Measurements from ENCODE around the gene C11orf16. TPM values are rescaled to one million over a fixed set of nuclear protein-coding genes. Genes with fewer than 3 reads are reported as not detected.
A peak's percentile ranks its signal among the peaks of the same experiment; 100 is the strongest.

Gene C11orf16
- total and polyA plus RNA-seq, 2 of the 8 experiments (the other 6 are each of a cell fraction or from before 2014, with no cell fraction given), result 0.08 TPM; not detected in 1

GRCh38 chr11:8917157-8917825 is 15.5 kb downstream of the C11orf16 start:
- Histone ChIP-seq H2AFZ (ENCODE audit: low read length) (no peak overlapping the region), H3K36me3 (ENCODE audit: control insufficient read depth in 2 of 4, insufficient read depth in 4 of 4, low read length in 3 of 4) (peaks cover 14 to 56% (median 42%) of the 10 kb centered on the region in 4 experiments; a peak in 7 of 8 replicates), H3K56ac (replicated peaks; ENCODE audit: insufficient read length, low read depth, low read length) (no peak overlapping the region), H4K8ac (ENCODE audit: extremely low read depth, insufficient read depth, low read length) (no peak overlapping the region), H3K27ac (ENCODE audit: low read depth, low read length) (no peak overlapping the region), H3K4ac (replicated peaks; ENCODE audit: insufficient read length, low read depth, low read length) (no peak overlapping the region), H3K79me2 (ENCODE audit: control insufficient read depth in 1 of 2, insufficient read depth in 2 of 2, low read length in 2 of 2) (peaks cover 0 to 3% of the 10 kb centered on the region in 2 experiments; a peak in 1 of 4 replicates), H2BK120ac (replicated peaks; ENCODE audit: low read depth, low read length) (no peak overlapping the region), H3K9me3 (ENCODE audit: insufficient read depth in 2 of 2, low read depth in 1 of 2, low read length in 1 of 2) (no peaks in the 10 kb centered on the region), H3K4me1 (replicated peaks in 1 of 4; ENCODE audit: control insufficient read depth in 3 of 4, insufficient read depth in 4 of 4, low read length in 3 of 4) (peaks cover 0 to 7% (median 4%) of the 10 kb centered on the region in 4 experiments; a peak in 5 of 7 replicates), H3K27me3 (replicated peaks in 1 of 4; ENCODE audit: control insufficient read depth in 3 of 4, extremely low read depth in 1 of 4, insufficient read depth in 3 of 4, low read length in 3 of 4) (no peaks in the 10 kb centered on the region), H3K4me2 (ENCODE audit: insufficient read depth in 1 of 2, low read depth in 2 of 2, low read length in 2 of 2) (peak overlapping the region in 1 of 2 experiments; percentile 24; a peak in 1 of 4 replicates), H3K23me2 (ENCODE audit: low read depth, low read length) (0 out of 2 replicates have a peak, but pooled peaks cover 1% of the 10 kb centered on the region), H4K20me1 (replicated peaks in 1 of 2; ENCODE audit: control insufficient read depth in 1 of 2, insufficient read depth in 2 of 2, low read length in 2 of 2) (peaks cover 0 to 1% of the 10 kb centered on the region in 2 experiments), H2BK15ac (ENCODE audit: low read length) (no peak overlapping the region), H3K14ac (ENCODE audit: insufficient read length) (no peak overlapping the region), H2BK5ac (ENCODE audit: low read depth, low read length) (no peak overlapping the region), H4K5ac (ENCODE audit: insufficient read length, low read depth, low read length) (no peak overlapping the region), H3K4me3 (ENCODE audit: extremely low read depth in 1 of 4, insufficient read depth in 2 of 4, low read depth in 3 of 4, low read length in 4 of 4) (peak overlapping the region in 1 of 4 experiments; percentile 28; a peak in 1 of 8 replicates), H2BK12ac (ENCODE audit: low read depth, low read length) (no peak overlapping the region), H3K18ac (ENCODE audit: extremely low read depth, low read length) (no peak overlapping the region), H3K79me1 (ENCODE audit: low read depth, low read length) (no peaks in the 10 kb centered on the region), H3K9ac (replicated peaks in 1 of 4; ENCODE audit: extremely low read depth in 1 of 4, low read depth in 3 of 4, low read length in 3 of 4) (peak overlapping the region in 1 of 4 experiments; percentile 49; a peak in 2 of 7 replicates), H3K23ac (ENCODE audit: insufficient read length) (no peak overlapping the region), H4K91ac (replicated peaks; ENCODE audit: insufficient read length, low read length) (no peak overlapping the region), H2BK20ac (ENCODE audit: low read length) (no peak overlapping the region), H2AK5ac (ENCODE audit: low read depth, low read length) (no peak overlapping the region)
- 68% methylated on average over 5 of the region's 5 CpGs; no CpG with 5 or more reads in 1 of the 2 experiments for WGBS, 2 experiments (ENCODE audit: extremely low coverage in 1 of 2, insufficient coverage in 1 of 2, insufficient read length in 1 of 2, insufficient replicate concordance in 2 of 2, low coverage in 1 of 2, low lambda C conversion rate in 2 of 2, missing lambda C conversion rate in 1 of 2)
- FAIRE-seq (no peak), DNase-seq (ENCODE audit: low read depth in 1 of 2, low spot score in 2 of 2) (no peak)
- ChIA-PET POLR2A (ENCODE audit: partially characterized antibody) (interaction anchor here (1.0 to 1.5 kb wide), 4 partner anchors 8 to 47 kb away, joined by 3 to 5 read pairs (median 4); partner anchors contain the start of gene TMEM9B), CTCF (ENCODE audit: partially characterized antibody) (interaction anchor here (1.0 to 1.7 kb wide), 6 partner anchors 41 to 220 kb away, joined by 3 to 14 read pairs (median 4); partner anchors contain the start of gene TMEM9B)
- no peak for TF ChIP-seq SRF (IDR thresholded peaks at IDR 0.05; ENCODE audit: low read depth, low read length)
- peak; percentile 97 for TF ChIP-seq TEAD4 (IDR thresholded peaks at IDR 0.05; ENCODE audit: low read depth, low read length)
- TF ChIP-seq HDAC6 (IDR thresholded peaks at IDR 0.05; ENCODE audit: low read depth, low read length), result no peak
- no peak for TF ChIP-seq E2F6 (IDR thresholded peaks at IDR 0.05)
- no peak for TF ChIP-seq SP4 (IDR thresholded peaks at IDR 0.05; ENCODE audit: low read length)
- TF ChIP-seq MAX (IDR thresholded peaks at IDR 0.05), result no peak
- TF ChIP-seq KDM4A (IDR thresholded peaks at IDR 0.05; ENCODE audit: low read depth, low read length, severe bottlenecking), result no peak
- TF ChIP-seq TBP (IDR thresholded peaks at IDR 0.05; ENCODE audit: low read depth, low read length), result no peak
- TF ChIP-seq ATF3 (IDR thresholded peaks at IDR 0.05; ENCODE audit: insufficient read depth, low read depth, low read length), result no peak
- TF ChIP-seq CBX8 (IDR thresholded peaks at IDR 0.05; ENCODE audit: borderline replicate concordance, low read depth, low read length), result no peak
- no peak for TF ChIP-seq YY1 (IDR thresholded peaks at IDR 0.05; ENCODE audit: low read depth, low read length)
